HEK293 (cell line): ENCODE results near the gene COL8A1.

Experiments used
- CTCF ChIA-PET: fragments of 350-600 bp; formaldehyde crosslinking; extraction: SDS; loops from one replicate; lab custom pipeline; 2021; ENCODE audit warnings: antibody characterized with exemption; lab: Yijun Ruan, JAX
- POLR2A ChIA-PET: fragments of 300-600 bp; formaldehyde crosslinking; extraction: SDS; loops from one replicate; lab custom pipeline; 2020; ENCODE audit warnings: antibody characterized with exemption, inconsistent platforms; lab: Yijun Ruan, JAX
- H3K27ac ChIP-seq: fragments of 200-500 bp; sonication (Bioruptor generic); 2 replicates; pipeline ENCODE4 v1.5.1; 2014; ENCODE audit warnings: low read depth, low read length, control low read depth, inconsistent platforms; ENCODE audit errors: extremely low read depth
- H3K36me3 ChIP-seq, 2 experiments: fragments of 200-500 bp in 1 of 2; sonication (Bioruptor generic) in 1 of 2; 1 replicate in 1 of 2; 2 replicates in 1 of 2; pipeline ENCODE4 v1.5.1; 2014 to 2017; ENCODE audit warnings: inconsistent platforms in 2 of 2, low read length in 2 of 2; ENCODE audit not compliant: control insufficient read depth in 2 of 2, insufficient read depth in 1 of 2
- H3K4me1 ChIP-seq: fragments of 200-500 bp; sonication (Bioruptor generic); 2 replicates; pipeline ENCODE4 v1.5.1; 2014; ENCODE audit warnings: mild to moderate bottlenecking, low read length, inconsistent platforms; ENCODE audit not compliant: control insufficient read depth, insufficient read depth
- H3K4me3 ChIP-seq: 2 replicates; pipeline ENCODE4 v1.5.1; 2011; ENCODE audit warnings: low read depth, mild to moderate bottlenecking, control low read depth, low read length, moderate library complexity
- H3K9me3 ChIP-seq: fragments of 200-500 bp; sonication (Bioruptor generic); 2 replicates; pipeline ENCODE4 v1.5.1; 2014; ENCODE audit warnings: low read depth, low read length, inconsistent platforms; ENCODE audit not compliant: control insufficient read depth, insufficient read depth
- CTCF ChIP-seq: fragments of 450-650 bp; formaldehyde crosslinking; IDR thresholded peaks from 2 replicates; pipeline ENCODE4 v1.5.1; 2016; ENCODE audit warnings: missing biosample characterization, missing genetic modification characterization
- KLF16 ChIP-seq: fragments of 450-650 bp; formaldehyde crosslinking; IDR thresholded peaks from 2 replicates; pipeline ENCODE4 v1.5.1; 2017; ENCODE audit warnings: missing biosample characterization, missing genetic modification characterization
- MZF1 ChIP-seq: fragments of 450-650 bp; formaldehyde crosslinking; IDR thresholded peaks from 2 replicates; pipeline ENCODE4 v1.5.1; 2017; ENCODE audit warnings: missing biosample characterization, missing genetic modification characterization, borderline replicate concordance
- SALL2 ChIP-seq: fragments of 450-650 bp; formaldehyde crosslinking; IDR thresholded peaks from 2 replicates; pipeline ENCODE4 v1.5.0; 2017; ENCODE audit warnings: missing biosample characterization, mild to moderate bottlenecking, missing genetic modification characterization, borderline replicate concordance
- ZBTB8A ChIP-seq: fragments of 450-650 bp; formaldehyde crosslinking; IDR thresholded peaks from 2 replicates; pipeline ENCODE4 v1.5.1; 2016; ENCODE audit warnings: missing biosample characterization, missing genetic modification characterization
- ZNF133 ChIP-seq: fragments of 450-650 bp; formaldehyde crosslinking; IDR thresholded peaks from 2 replicates; pipeline ENCODE4 v1.5.1; 2016; ENCODE audit warnings: missing biosample characterization, missing genetic modification characterization
- ZNF214 ChIP-seq: fragments of 450-650 bp; formaldehyde crosslinking; IDR thresholded peaks from 2 replicates; pipeline ENCODE4 v1.5.1; 2017; ENCODE audit warnings: missing biosample characterization, mild to moderate bottlenecking, missing genetic modification characterization, borderline replicate concordance
- ZNF239 ChIP-seq: fragments of 450-650 bp; formaldehyde crosslinking; IDR thresholded peaks from 2 replicates; pipeline ENCODE4 v1.5.1; 2016; ENCODE audit warnings: missing biosample characterization, missing genetic modification characterization
- ZNF530 ChIP-seq: fragments of 450-650 bp; formaldehyde crosslinking; IDR thresholded peaks from 2 replicates; pipeline ENCODE4 v1.5.1; 2016; ENCODE audit warnings: low read depth, missing biosample characterization, missing genetic modification characterization
- ZNF555 ChIP-seq: fragments of 450-650 bp; formaldehyde crosslinking; conservative IDR thresholded peaks from 2 replicates; pipeline ENCODE4 v1.5.1; 2017; ENCODE audit warnings: missing biosample characterization, mild to moderate bottlenecking, missing genetic modification characterization, inconsistent platforms
- ZNF580 ChIP-seq: fragments of 450-650 bp; formaldehyde crosslinking; IDR thresholded peaks from 2 replicates; pipeline ENCODE4 v1.5.1; 2016; ENCODE audit warnings: missing biosample characterization, missing genetic modification characterization
- ZNF621 ChIP-seq: fragments of 450-650 bp; formaldehyde crosslinking; IDR thresholded peaks from 2 replicates; pipeline ENCODE4 v1.5.1; 2017; ENCODE audit warnings: missing biosample characterization, missing genetic modification characterization
- ZNF670 ChIP-seq: fragments of 450-650 bp; formaldehyde crosslinking; IDR thresholded peaks from 2 replicates; pipeline ENCODE4 v1.5.1; 2016; ENCODE audit warnings: missing biosample characterization, missing genetic modification characterization, low read depth
- ZSCAN23 ChIP-seq: fragments of 450-650 bp; formaldehyde crosslinking; IDR thresholded peaks from 2 replicates; pipeline ENCODE4 v1.5.1; 2016; ENCODE audit warnings: missing biosample characterization, missing genetic modification characterization
- TF ChIP-seq, protein P1 (sequence below): fragments of 450-650 bp; IDR thresholded peaks from 2 replicates; pipeline ENCODE4 v1.5.1; 2018; ENCODE audit warnings: missing biosample characterization, missing genetic modification characterization
- TF ChIP-seq, protein P2 (sequence below): fragments of 450-650 bp; formaldehyde crosslinking; IDR thresholded peaks from 2 replicates; pipeline ENCODE4 v1.5.1; 2016; ENCODE audit warnings: missing biosample characterization, missing genetic modification characterization
- TF ChIP-seq, protein P3 (sequence below): fragments of 450-650 bp; formaldehyde crosslinking; IDR thresholded peaks from 2 replicates; pipeline ENCODE4 v1.5.1; 2016; ENCODE audit warnings: missing biosample characterization, missing genetic modification characterization, borderline replicate concordance
- TF ChIP-seq, protein P4 (sequence below): fragments of 450-650 bp; formaldehyde crosslinking; conservative IDR thresholded peaks from 2 replicates; pipeline ENCODE4 v1.5.1; 2016; ENCODE audit warnings: low read depth, missing biosample characterization, missing genetic modification characterization

COL8A1 gene

GRCh38 chr3:99714575-99714974, 76.2 kb downstream of the COL8A1 start:
- POLR2A ChIA-PET = no interaction called here
- TF ChIP-seq CTCF (tag by site-specific recombination) (no peak), KLF16 (tag by site-specific recombination) (no peak)
- TF ChIP-seq, protein P1, sequence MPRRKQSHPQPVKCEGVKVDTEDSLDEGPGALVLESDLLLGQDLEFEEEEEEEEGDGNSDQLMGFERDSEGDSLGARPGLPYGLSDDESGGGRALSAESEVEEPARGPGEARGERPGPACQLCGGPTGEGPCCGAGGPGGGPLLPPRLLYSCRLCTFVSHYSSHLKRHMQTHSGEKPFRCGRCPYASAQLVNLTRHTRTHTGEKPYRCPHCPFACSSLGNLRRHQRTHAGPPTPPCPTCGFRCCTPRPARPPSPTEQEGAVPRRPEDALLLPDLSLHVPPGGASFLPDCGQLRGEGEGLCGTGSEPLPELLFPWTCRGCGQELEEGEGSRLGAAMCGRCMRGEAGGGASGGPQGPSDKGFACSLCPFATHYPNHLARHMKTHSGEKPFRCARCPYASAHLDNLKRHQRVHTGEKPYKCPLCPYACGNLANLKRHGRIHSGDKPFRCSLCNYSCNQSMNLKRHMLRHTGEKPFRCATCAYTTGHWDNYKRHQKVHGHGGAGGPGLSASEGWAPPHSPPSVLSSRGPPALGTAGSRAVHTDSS (tag by site-specific recombination) = no peak
- H3K9me3 ChIP-seq = no peaks in the 10 kb centered on the region
- H3K4me3 ChIP-seq = no peak overlapping the region
- no peaks in the 10 kb centered on the region for H3K4me1 ChIP-seq
- H3K36me3 ChIP-seq = no peaks in the 10 kb centered on the region
- CTCF ChIA-PET = no interaction called here
- no peak overlapping the region for H3K27ac ChIP-seq

GRCh38 chr3:99716463-99716995, 78.1 kb downstream of the COL8A1 start:
- CTCF ChIA-PET = no interaction called here
- no peak overlapping the region for H3K27ac ChIP-seq
- H3K4me3 ChIP-seq = no peak overlapping the region
- peaks cover 5% of the 10 kb centered on the region; the same call in 1 of the 2 replicates for H3K4me1 ChIP-seq
- no peaks in the 10 kb centered on the region for H3K9me3 ChIP-seq
- H3K36me3 ChIP-seq = no peaks in the 10 kb centered on the region
- POLR2A ChIA-PET = no interaction called here
- TF ChIP-seq MZF1 (tag by site-specific recombination) = no peak
- TF ChIP-seq ZBTB8A (tag by site-specific recombination) = no peak
- TF ChIP-seq ZSCAN23 (tag by site-specific recombination) = no peak
- no peak for TF ChIP-seq ZNF555 (tag by site-specific recombination)
- TF ChIP-seq, protein P2, sequence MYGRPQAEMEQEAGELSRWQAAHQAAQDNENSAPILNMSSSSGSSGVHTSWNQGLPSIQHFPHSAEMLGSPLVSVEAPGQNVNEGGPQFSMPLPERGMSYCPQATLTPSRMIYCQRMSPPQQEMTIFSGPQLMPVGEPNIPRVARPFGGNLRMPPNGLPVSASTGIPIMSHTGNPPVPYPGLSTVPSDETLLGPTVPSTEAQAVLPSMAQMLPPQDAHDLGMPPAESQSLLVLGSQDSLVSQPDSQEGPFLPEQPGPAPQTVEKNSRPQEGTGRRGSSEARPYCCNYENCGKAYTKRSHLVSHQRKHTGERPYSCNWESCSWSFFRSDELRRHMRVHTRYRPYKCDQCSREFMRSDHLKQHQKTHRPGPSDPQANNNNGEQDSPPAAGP (tag by site-specific recombination) = no peak
- TF ChIP-seq, protein P3, sequence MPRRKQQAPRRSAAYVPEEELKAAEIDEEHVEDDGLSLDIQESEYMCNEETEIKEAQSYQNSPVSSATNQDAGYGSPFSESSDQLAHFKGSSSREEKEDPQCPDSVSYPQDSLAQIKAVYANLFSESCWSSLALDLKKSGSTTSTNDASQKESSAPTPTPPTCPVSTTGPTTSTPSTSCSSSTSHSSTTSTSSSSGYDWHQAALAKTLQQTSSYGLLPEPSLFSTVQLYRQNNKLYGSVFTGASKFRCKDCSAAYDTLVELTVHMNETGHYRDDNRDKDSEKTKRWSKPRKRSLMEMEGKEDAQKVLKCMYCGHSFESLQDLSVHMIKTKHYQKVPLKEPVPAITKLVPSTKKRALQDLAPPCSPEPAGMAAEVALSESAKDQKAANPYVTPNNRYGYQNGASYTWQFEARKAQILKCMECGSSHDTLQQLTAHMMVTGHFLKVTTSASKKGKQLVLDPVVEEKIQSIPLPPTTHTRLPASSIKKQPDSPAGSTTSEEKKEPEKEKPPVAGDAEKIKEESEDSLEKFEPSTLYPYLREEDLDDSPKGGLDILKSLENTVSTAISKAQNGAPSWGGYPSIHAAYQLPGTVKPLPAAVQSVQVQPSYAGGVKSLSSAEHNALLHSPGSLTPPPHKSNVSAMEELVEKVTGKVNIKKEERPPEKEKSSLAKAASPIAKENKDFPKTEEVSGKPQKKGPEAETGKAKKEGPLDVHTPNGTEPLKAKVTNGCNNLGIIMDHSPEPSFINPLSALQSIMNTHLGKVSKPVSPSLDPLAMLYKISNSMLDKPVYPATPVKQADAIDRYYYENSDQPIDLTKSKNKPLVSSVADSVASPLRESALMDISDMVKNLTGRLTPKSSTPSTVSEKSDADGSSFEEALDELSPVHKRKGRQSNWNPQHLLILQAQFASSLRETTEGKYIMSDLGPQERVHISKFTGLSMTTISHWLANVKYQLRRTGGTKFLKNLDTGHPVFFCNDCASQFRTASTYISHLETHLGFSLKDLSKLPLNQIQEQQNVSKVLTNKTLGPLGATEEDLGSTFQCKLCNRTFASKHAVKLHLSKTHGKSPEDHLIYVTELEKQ (tag by site-specific recombination) = no peak
- TF ChIP-seq ZNF133 (tag by site-specific recombination) = no peak
- no peak for TF ChIP-seq ZNF580
- no peak for TF ChIP-seq ZNF214
- no peak for TF ChIP-seq ZNF530 (tag by site-specific recombination)
- TF ChIP-seq CTCF (tag by site-specific recombination) = no peak
- TF ChIP-seq SALL2 (tag by site-specific recombination) = no peak
- no peak for TF ChIP-seq ZNF621 (tag by site-specific recombination)
- TF ChIP-seq, protein P4, sequence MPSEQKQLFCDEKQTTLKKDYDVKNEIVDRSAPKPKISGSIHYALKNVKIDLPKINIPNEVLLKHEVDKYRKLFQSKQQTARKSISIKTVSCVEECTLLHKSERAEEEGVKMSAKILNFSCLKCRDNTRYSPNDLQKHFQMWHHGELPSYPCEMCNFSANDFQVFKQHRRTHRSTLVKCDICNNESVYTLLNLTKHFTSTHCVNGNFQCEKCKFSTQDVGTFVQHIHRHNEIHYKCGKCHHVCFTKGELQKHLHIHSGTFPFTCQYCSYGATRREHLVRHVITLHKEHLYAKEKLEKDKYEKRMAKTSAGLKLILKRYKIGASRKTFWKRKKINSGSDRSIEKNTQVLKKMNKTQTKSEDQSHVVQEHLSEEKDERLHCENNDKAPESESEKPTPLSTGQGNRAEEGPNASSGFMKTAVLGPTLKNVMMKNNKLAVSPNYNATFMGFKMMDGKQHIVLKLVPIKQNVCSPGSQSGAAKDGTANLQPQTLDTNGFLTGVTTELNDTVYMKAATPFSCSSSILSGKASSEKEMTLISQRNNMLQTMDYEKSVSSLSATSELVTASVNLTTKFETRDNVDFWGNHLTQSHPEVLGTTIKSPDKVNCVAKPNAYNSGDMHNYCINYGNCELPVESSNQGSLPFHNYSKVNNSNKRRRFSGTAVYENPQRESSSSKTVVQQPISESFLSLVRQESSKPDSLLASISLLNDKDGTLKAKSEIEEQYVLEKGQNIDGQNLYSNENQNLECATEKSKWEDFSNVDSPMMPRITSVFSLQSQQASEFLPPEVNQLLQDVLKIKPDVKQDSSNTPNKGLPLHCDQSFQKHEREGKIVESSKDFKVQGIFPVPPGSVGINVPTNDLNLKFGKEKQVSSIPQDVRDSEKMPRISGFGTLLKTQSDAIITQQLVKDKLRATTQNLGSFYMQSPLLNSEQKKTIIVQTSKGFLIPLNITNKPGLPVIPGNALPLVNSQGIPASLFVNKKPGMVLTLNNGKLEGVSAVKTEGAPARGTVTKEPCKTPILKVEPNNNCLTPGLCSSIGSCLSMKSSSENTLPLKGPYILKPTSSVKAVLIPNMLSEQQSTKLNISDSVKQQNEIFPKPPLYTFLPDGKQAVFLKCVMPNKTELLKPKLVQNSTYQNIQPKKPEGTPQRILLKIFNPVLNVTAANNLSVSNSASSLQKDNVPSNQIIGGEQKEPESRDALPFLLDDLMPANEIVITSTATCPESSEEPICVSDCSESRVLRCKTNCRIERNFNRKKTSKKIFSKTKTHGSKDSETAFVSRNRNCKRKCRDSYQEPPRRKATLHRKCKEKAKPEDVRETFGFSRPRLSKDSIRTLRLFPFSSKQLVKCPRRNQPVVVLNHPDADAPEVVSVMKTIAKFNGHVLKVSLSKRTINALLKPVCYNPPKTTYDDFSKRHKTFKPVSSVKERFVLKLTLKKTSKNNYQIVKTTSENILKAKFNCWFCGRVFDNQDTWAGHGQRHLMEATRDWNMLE = no peak
- no peak for TF ChIP-seq ZNF670
- no peak for TF ChIP-seq ZNF239 (tag by site-specific recombination)
